Erythroblast (primary cell): ENCODE results near the gene SPG11.

Experiments
- DNase-seq, 2 experiments: peaks; one replicate each; lab custom pipeline; 2025; lab: John Stamatoyannopoulos, UW
- GATA1 ChIP-seq: IDR thresholded peaks from 2 replicates; pipeline ENCODE4 v1.6.1; 2011; ENCODE audit warnings: low read depth, mild to moderate bottlenecking, control low read depth, low read length, moderate library complexity
- POLR2A ChIP-seq: IDR thresholded peaks from 2 replicates; pipeline ENCODE4 v1.6.1; 2011; ENCODE audit warnings: mild to moderate bottlenecking, low read length

SPG11 gene

DNA sequence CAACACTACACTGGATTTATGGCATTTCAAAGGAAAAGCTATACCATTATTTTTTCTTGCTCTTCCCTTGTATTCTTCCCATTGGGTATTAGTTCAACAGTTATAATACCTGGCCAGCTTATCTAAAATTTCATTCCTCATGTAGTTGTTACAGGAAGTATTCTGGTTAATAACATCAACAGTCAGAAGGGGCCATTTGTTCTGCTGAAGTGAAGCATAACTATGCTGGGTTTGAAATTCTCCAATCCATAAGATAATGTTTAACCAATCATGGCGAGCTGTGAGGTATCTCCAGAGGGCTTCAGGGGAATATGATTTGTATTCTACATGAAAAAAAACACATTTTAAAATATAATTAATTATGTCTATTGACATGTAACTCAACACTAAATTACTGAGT lies 43.4 kb downstream of the SPG11 start:
- no peak for DNase-seq
- TF ChIP-seq POLR2A (no peak), GATA1 (no peak)

DNA sequence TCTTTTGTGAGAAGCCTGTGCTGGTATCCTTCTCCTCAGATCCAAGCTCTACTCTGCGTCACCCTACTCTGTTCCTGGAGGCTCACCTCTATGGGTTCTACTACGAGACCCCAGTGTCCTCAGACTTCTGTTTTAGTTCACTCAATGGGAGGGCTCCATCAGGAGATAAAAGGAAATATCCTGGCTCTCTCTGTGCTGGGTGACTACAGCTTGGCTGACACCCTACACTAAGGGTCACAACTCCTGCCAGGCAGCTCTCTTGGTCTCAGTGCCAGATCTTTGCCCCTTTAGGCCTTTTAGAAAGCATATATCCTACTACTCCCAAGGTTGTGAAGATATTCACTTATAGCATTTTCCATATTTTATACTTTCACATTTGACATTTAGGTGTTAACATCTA lies 46.5 kb downstream of the SPG11 start:
- TF ChIP-seq POLR2A = no peak
- TF ChIP-seq GATA1 = no peak
- no peak for DNase-seq

DNA sequence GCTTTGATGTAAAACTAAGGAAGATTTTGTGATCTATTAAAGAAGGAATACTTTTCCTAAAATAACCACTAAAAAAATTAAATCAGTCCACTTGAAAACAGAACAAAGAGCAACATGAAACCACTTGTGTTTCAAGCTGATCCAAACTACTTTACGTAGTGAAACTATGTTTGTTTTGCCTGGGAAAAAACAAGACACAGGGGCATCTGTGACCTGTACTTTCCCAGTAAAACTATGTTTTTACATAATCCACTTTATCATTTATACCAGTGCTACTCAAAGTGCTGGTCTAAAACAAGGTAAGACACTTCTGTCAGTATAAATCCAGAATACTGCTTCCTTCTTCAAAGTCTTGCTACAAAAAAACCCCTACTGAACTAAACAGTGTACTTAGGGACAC lies 56.7 kb downstream of the SPG11 start:
- DNase-seq = no peak
- TF ChIP-seq POLR2A (no peak), GATA1 (no peak)

DNA sequence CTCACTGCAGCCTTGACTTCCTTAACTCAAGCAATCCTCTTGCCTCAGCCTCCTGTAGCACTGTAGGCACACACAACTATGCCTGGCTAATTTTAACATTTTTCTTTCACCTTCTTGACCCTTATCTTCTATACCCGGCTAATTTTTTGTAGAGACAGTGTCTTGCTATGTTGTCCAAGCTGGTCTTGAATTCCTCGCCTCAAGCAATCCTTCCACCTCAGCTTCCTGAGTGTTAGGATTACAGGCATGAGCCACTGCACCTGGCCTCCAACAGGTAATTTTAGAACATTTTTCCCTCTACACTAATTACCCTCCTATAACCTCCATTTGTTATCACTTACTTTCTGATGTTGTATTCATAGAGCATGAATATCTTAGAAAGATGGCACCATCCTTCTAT lies 60.3 kb downstream of the SPG11 start:
- TF ChIP-seq GATA1 (no peak), POLR2A (no peak)
- DNase-seq = no peak

DNA sequence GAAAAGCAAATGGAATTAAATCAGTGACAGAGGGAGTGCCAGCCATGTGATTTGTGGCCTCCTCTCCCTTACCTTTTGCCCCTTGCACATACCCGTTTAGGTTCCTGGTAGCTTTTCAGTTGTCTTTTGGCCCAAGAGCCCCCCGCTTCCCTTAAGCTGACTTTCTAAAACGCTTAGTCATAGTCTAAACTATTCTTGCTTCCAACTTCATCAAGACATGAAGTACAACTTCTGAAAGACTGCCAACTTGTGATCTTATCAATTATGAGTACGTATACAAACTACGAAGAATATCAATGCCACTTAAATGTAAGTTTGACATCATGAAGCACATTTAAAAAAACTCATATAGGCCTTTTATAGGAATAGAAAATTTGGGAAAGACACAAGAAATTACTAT lies 64.6 kb downstream of the SPG11 start:
- TF ChIP-seq POLR2A = no peak
- TF ChIP-seq GATA1 = no peak
- peak; percentile 73 to 77 for DNase-seq

DNA sequence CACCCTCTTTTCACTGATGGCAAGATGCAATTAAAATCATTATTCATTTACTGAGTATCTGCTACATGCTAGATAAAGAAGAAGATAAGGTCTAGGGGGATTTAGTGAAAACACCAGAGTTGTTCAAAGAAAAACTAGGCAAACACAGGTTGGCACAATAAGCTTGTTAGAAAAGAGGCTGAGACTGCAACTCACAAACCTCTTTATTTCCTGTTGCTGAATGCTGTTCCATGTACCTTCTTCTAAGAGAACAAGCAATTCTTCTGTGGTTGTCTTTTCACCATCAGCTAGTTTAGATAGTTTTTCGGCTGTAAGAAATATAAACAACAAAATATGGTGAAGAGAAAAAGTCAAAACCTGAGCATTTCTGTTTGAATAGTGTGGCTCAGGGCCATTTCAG lies 65.4 kb downstream of the SPG11 start:
- no peak for DNase-seq
- TF ChIP-seq POLR2A (no peak), GATA1 (no peak)

DNA sequence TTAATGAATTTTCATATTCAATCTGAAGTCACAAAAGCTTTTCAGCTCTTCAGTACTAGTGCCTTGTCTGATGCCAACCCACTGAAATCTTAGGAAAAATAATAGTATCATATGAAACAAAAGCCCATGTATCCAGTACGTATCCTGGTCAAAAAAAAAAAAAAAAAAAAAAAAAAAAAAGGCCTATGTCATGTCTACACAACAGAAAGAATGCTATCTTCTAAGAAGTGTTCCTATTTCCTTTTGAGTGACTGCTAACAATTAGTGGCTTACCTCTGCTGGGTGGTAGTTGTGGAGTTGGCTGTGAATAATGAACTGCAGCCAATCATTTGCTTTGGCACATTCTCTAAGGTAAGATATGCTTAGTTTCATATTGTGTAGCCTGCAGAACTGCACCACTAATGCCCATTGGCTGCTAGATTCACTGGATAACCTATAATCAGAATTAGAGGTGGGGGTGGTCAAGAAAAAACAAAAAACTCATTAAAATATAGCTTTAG lies 66.9 kb downstream of the SPG11 start:
- DNase-seq = no peak
- TF ChIP-seq GATA1 (no peak), POLR2A (no peak)

DNA sequence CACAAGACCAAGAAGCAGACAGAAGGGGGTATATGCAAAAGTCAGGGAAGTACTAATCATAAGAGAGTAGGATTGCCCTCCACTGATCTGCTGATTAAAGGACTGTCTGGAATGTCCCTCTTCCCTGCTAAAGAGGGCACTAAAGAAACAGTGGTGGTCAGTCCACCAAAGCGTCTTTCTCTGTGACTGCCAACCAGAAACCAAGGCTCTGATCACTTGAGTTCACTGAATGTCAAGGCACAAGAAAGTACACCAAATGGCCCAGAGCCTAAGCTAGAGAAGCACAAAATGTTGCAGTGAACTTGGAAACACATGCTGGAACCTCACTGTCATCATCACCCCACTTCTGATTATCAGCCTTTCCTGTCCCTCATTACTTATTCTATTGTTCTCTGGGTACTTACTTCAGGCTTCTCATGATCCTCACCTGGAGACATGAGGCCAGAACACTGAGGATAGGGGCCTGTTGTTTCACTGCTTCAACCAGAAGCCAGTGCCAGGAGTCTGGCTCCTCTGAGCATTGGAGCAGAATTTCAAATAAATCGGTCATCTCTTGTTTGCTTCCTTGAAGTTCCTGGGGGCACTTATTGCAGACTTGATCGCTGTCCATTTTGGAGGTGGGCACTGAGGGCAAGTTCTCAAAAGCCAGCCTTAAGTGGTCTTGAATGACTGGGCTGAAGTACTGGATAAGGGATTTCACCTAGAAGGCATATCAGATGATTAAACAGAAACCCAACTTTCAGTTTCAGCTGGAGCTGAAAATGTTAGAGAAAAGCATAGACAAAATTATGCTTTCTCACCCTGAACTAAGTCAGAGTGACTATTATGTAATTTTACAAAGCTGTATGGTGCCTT lies 67.6 kb downstream of the SPG11 start:
- no peak for DNase-seq
- no peak for TF ChIP-seq POLR2A
- TF ChIP-seq GATA1 = no peak

DNA sequence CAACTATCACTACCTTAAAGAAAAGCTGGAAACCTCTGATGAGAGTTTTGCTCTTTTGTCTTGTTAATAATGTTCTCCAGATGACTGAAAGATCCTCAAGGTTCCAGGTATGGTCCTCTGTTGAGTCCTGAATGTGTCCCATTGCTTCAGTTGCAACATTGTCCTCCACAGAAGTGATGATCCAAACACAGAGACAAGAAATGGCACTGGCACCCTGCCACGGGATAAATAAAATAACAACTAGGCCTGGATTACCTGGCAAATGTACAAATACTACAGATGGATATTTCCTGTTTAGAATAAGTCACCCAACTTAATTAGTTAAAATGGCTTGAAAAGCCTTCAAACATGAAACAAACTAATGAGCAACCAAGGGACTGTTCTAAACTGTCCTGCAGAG lies 68.2 kb downstream of the SPG11 start:
- TF ChIP-seq POLR2A (no peak), GATA1 (no peak)
- no peak for DNase-seq

DNA sequence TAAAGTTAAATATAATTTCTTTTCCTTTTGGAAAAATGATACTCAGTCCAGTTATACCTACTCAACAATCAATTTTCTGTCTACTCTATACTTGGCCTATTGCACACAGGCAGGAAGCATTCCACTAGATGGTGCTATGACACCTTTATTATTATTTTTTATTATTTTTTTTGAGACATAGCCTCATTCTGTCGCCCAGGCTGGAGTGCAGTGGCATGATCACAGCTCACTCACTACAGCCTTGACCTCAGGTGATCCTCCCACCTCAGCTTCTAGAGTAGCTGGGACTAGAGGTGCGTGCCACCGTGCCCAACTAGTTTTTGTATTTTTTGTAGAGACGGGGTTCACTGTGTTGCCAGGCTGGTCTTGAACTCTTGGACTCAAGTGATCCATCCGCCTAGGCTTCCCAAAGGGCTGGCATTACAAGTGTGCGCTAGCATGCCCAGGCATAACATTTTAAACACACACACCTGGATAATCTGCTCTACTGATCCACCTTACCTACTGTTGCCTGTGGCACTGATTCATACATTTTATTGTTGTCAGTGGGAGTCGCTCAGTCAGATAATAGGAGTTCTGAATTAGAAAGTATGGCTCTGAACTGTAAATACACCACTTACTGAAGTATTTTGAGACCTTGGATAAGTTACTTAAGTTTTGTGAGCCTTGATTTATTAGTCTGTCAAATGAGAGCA lies 70.3 kb downstream of the SPG11 start:
- peak; percentile 23 to 52 for DNase-seq
- no peak for TF ChIP-seq GATA1
- no peak for TF ChIP-seq POLR2A

DNA sequence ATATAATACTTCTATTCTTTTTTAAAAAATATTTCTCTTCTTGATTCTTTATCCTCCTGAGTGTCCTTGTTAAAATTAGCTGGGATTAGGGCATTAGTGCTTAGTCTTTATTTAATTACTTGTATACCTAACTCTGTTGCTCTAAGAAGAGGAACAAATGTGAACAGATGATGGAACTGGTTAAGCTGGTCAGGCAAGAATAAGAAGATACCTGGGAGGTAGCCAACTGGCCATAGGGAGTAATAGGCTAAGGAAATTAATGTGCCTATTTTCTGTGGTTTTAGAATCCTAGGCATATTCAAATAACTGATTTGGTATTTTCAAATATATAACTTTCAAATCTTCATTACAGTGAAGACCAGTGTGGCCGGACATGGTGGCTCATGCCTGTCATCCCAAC lies 72.1 kb downstream of the SPG11 start:
- no peak for TF ChIP-seq GATA1
- no peak for TF ChIP-seq POLR2A
- no peak for DNase-seq

DNA sequence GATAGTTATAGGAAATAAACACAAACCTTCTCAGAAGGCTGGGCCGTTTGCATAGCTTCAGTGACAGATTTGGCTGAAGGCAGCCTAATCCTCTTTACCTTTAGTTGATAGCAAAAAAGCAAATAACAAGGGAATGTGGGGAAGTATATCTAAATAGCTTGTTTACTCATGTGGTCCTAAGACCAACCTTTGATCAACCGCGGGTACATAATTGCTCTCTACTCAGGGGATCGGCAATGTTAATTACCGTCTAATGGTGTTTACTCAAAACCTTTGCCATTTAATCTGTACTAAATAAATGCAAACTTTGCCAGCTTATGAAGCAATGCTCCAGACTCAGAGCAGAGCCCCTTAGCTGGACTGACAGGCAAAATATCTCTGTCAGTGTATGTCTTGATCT lies 74.9 kb downstream of the SPG11 start:
- no peak for DNase-seq
- TF ChIP-seq POLR2A (no peak), GATA1 (no peak)

DNA sequence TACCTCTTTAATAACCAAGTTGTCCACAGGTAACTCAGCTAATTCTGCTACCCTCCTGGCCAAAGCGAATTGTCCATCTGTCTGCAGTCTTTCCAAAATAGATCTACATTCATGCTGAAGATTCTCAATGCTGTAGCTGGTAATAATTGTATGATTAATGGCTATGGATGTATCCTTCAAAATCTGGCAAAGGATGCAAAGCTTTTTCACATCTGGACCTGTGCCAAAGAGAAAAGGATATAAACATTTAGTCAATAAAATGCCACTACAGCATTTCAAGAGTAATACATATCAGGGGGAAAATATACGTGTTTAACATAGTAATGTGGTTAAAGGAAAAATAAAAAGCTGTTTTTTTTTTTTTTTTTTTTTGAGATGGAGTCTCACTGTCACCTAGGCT lies 77.8 kb downstream of the SPG11 start:
- no peak for DNase-seq
- TF ChIP-seq GATA1 (no peak), POLR2A (no peak)

DNA sequence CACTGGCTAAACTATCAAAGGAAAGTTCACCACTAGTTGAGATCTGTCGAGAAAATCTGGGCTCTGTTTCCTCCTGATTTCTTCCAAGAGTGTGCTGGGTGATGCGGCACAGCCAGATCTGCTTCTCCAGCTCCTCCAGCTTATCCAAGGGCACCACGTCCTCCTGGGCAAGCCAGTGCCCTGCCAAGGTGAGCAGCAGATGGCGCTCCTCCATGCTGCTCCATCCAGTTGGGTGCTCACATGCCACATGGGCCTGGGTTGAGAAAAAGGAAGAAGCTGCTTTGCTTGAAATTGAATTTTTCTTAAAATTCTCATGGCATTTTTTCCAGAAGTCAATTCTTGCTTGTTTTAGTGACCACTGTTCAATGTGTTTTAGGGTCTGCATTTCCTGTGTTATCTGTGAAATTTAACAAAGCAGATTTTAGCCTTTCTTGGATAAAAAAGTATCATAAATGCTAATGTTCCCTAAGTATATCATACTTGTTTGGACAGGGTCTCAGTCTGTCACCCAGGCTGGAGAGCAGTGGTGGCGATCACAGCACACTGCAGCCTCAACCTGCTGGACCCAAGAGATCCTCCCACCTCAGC lies 79.2 kb downstream of the SPG11 start:
- TF ChIP-seq GATA1 (no peak), POLR2A (no peak)
- peak; percentile 37 to 63 for DNase-seq

DNA sequence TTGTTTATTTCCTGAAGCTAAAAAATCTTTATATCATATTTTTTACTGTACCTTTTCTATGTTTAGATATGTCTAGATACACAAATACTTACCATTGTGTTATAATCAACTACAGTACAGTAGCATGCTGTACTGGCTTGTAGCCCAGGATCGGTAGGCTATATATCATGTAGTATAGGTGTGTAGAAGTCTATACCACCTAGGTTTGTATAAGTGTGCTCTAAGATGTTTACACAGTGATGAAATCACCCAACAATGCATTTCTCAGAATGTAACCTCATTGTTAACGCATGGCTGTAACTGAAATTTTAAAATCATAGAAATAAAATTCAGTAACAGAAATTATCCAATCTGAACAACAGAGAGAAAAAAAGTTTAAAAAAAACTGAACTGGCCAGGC lies 83.4 kb downstream of the SPG11 start:
- TF ChIP-seq POLR2A = no peak
- TF ChIP-seq GATA1 = no peak
- no peak for DNase-seq
